Measurements from ENCODE around the gene CLTCL1. TPM values are rescaled to one million over a fixed set of nuclear protein-coding genes. Genes with fewer than 3 reads are reported as not detected.

CLTCL1 gene
- total and polyA plus RNA-seq, 2 experiments from 2014 or later, result 8.5 to 10.2 TPM

DNA sequence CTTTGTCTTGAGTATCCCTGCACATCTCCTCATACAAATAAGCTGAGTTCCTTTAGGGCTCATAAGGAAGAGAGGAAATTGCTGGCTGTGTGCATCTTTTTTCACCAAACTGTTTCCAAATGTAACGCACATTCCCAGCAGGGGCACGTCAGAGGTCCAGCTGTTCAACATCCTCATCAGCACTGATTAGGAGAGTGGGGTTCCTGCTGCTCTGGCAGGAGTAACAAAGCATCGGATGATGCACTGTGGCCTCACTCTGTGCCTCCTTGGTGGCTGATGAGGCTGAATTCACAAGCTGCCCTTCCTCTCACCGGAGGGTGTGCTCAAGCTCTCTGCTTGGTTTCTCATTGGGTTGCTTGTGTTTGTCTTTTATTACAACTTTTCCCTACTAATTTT lies 77.4 kb downstream of the CLTCL1 start:
- H3K9me2 ChIP-seq (ENCODE audit: insufficient read depth), result no peaks in the 10 kb centered on the region
- WGBS, 2 experiments (ENCODE audit: low coverage in 1 of 2, low lambda C conversion rate in 2 of 2, missing lambda C conversion rate in 2 of 2), result 71 to 73% methylated on average over 4 of the region's 4 CpGs
- H3K27me3 ChIP-seq (replicated peaks; ENCODE audit: insufficient read depth), result no peaks in the 10 kb centered on the region
- H3K9me3 ChIP-seq (ENCODE audit: low read depth), result no peaks in the 10 kb centered on the region
- H4K20me1 ChIP-seq (ENCODE audit: insufficient read depth), result no peaks in the 10 kb centered on the region
- TF ChIP-seq EZH2phosphoT487 (IDR thresholded peaks at IDR 0.05; ENCODE audit: insufficient read depth, low read depth), result no peak
- TF ChIP-seq EZH2 (IDR thresholded peaks at IDR 0.05; ENCODE audit: insufficient read depth, poor library complexity, severe bottlenecking), result no peak
- H3K4me1 ChIP-seq (ENCODE audit: insufficient read depth), result no peaks in the 10 kb centered on the region
- no peaks in the 10 kb centered on the region for H3F3A ChIP-seq (ENCODE audit: insufficient read depth)
- no peak overlapping the region for H3K27ac ChIP-seq
- no peak for DNase-seq
- in situ Hi-C loops (cut with MboI), result no loop called here
- no peak overlapping the region for H3K4me3 ChIP-seq
- H3K4me2 ChIP-seq (ENCODE audit: unreplicated experiment), result no peak overlapping the region
- H3K36me3 ChIP-seq (ENCODE audit: low read depth), result no peaks in the 10 kb centered on the region
- no peak overlapping the region for H3K9ac ChIP-seq
- H2AFZ ChIP-seq, result no peak overlapping the region
- no peaks in the 10 kb centered on the region for H3K79me2 ChIP-seq (ENCODE audit: insufficient read depth)

DNA sequence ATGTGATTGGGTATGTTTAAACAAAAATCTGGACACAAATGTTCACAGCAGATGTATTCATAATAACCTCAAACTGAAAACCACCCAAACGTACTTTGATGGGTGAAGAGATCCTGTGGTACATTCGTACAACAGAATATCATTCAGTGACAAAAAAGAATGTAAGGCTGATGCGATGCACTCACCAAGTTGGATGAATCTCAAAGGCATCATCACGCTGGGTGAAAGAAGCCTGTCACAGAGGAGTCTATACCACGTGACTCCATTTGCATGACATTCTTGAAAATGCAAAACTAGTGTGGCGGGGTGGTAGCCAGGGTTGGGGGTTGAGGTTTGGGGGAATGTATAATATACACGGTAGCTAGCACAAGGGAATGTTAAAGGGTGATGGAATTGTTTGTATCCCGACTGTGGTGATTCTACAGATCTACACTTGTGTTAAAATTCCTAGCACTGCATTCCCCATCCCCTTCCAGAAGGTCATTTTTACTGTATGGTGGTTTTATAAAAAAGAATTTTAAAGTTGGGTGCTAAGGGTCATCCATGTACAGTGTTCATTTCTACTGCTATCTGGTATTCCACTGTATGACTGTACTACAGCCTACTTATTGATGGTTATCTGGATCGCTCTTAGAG lies 78.0 kb downstream of the CLTCL1 start:
- Histone ChIP-seq H3K36me3 (ENCODE audit: low read depth) (no peaks in the 10 kb centered on the region), H3K9me2 (ENCODE audit: insufficient read depth) (no peaks in the 10 kb centered on the region), H3K27me3 (replicated peaks; ENCODE audit: insufficient read depth) (no peaks in the 10 kb centered on the region), H3K4me2 (ENCODE audit: unreplicated experiment) (no peak overlapping the region), H3K27ac (no peak overlapping the region), H3K9me3 (ENCODE audit: low read depth) (no peaks in the 10 kb centered on the region), H2AFZ (no peak overlapping the region), H3K4me1 (ENCODE audit: insufficient read depth) (no peaks in the 10 kb centered on the region), H3K79me2 (ENCODE audit: insufficient read depth) (no peaks in the 10 kb centered on the region), H3K4me3 (no peak overlapping the region), H3F3A (ENCODE audit: insufficient read depth) (no peaks in the 10 kb centered on the region), H3K9ac (no peak overlapping the region), H4K20me1 (ENCODE audit: insufficient read depth) (no peaks in the 10 kb centered on the region)
- WGBS, 2 experiments (ENCODE audit: low coverage in 1 of 2, low lambda C conversion rate in 2 of 2, missing lambda C conversion rate in 2 of 2), result 57 to 60% methylated on average over 9 of the region's 9 CpGs
- TF ChIP-seq EZH2phosphoT487 (IDR thresholded peaks at IDR 0.05; ENCODE audit: insufficient read depth, low read depth) (no peak), EZH2 (IDR thresholded peaks at IDR 0.05; ENCODE audit: insufficient read depth, poor library complexity, severe bottlenecking) (no peak)
- DNase-seq, result no peak
- in situ Hi-C loops (cut with MboI), result no loop called here

DNA sequence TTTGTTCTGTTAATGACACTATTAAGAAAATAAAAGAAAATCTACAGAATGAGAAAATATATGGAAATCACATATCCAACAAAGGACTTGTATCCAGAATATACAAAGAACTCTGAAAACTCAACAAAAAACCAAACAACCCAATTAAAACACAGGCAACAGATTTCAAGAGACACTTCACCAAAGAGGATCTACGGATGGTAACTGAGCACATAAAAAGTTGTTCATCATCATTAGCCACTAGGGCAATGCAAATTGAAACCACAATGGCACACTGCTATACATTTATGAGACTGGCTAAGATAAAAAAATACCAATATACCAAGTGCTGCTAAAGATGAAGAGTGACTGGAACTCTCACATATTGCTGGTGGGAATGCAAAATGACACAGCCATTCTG lies 78.5 kb downstream of the CLTCL1 start:
- TF ChIP-seq EZH2 (IDR thresholded peaks at IDR 0.05; ENCODE audit: insufficient read depth, poor library complexity, severe bottlenecking), result no peak
- TF ChIP-seq EZH2phosphoT487 (IDR thresholded peaks at IDR 0.05; ENCODE audit: insufficient read depth, low read depth), result no peak
- Histone ChIP-seq H3K79me2 (ENCODE audit: insufficient read depth) (no peaks in the 10 kb centered on the region), H3K27me3 (replicated peaks; ENCODE audit: insufficient read depth) (no peaks in the 10 kb centered on the region), H4K20me1 (ENCODE audit: insufficient read depth) (no peaks in the 10 kb centered on the region), H3K27ac (no peak overlapping the region), H2AFZ (no peak overlapping the region), H3K4me3 (no peak overlapping the region), H3F3A (ENCODE audit: insufficient read depth) (no peaks in the 10 kb centered on the region), H3K36me3 (ENCODE audit: low read depth) (no peaks in the 10 kb centered on the region), H3K9ac (no peak overlapping the region), H3K9me3 (ENCODE audit: low read depth) (no peaks in the 10 kb centered on the region), H3K4me2 (ENCODE audit: unreplicated experiment) (no peak overlapping the region), H3K4me1 (ENCODE audit: insufficient read depth) (no peaks in the 10 kb centered on the region), H3K9me2 (ENCODE audit: insufficient read depth) (no peaks in the 10 kb centered on the region)
- in situ Hi-C loops (cut with MboI), result no loop called here
- WGBS, 2 experiments (ENCODE audit: low coverage in 1 of 2, low lambda C conversion rate in 2 of 2, missing lambda C conversion rate in 2 of 2), result 96 to 100% methylated on average over 1 of the region's 1 CpG
- DNase-seq, result no peak

DNA sequence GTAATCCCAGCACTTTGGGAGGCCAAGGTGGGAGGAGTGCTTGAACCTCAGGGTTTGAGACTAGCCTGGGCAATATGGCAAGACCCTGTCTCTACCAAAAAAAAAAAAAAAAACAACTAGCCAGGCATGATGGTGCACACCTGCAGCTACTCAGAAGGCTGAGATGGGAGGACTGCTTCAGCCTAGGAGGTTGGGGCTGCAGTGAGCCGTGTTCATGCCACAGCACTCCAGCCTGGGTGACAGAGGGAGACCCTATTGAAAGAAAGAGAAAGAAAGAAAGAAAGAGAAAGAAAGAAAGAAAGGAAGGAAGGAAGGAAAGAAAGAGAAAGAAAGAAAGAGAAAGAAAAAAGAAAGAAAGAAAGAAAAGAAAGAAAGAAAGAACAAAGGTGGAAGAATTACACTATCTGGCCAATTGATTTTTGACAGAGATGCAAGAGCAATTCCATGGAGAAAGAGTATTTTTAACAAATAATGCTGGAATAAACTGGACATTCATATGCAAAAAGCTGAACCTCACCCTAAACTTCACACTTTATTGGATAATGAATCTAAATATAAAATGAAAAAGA lies 79.1 kb downstream of the CLTCL1 start:
- Histone ChIP-seq H3K4me1 (ENCODE audit: insufficient read depth) (no peaks in the 10 kb centered on the region), H3K9ac (no peak overlapping the region), H3K27me3 (replicated peaks; ENCODE audit: insufficient read depth) (no peaks in the 10 kb centered on the region), H4K20me1 (ENCODE audit: insufficient read depth) (no peaks in the 10 kb centered on the region), H3K4me3 (no peak overlapping the region), H3K9me2 (ENCODE audit: insufficient read depth) (no peaks in the 10 kb centered on the region), H3K36me3 (ENCODE audit: low read depth) (no peaks in the 10 kb centered on the region), H3F3A (ENCODE audit: insufficient read depth) (no peaks in the 10 kb centered on the region), H3K27ac (no peak overlapping the region), H3K79me2 (ENCODE audit: insufficient read depth) (no peaks in the 10 kb centered on the region), H3K9me3 (ENCODE audit: low read depth) (no peaks in the 10 kb centered on the region), H2AFZ (no peak overlapping the region), H3K4me2 (ENCODE audit: unreplicated experiment) (no peak overlapping the region)
- in situ Hi-C loops (cut with MboI), result no loop called here
- DNase-seq, result no peak
- 82 to 100% methylated on average over 1 of the region's 1 CpG for WGBS, 2 experiments (ENCODE audit: low coverage in 1 of 2, low lambda C conversion rate in 2 of 2, missing lambda C conversion rate in 2 of 2)
- TF ChIP-seq EZH2phosphoT487 (IDR thresholded peaks at IDR 0.05; ENCODE audit: insufficient read depth, low read depth), result no peak
- no peak for TF ChIP-seq EZH2 (IDR thresholded peaks at IDR 0.05; ENCODE audit: insufficient read depth, poor library complexity, severe bottlenecking)
